Mesenchymal stem cell (in vitro differentiated cells and primary cell): ENCODE results near the gene NCEH1.
"Not testable (repeated sequence)": the region's sequence is repeated elsewhere in the genome, so short reads cannot be mapped to it uniquely, and the experiment has no call there.

ENCODE experiments used
- DNase-seq: peaks from one replicate; pipeline ENCODE4 v3.0.0-alpha.2; 2013
- H2AFZ ChIP-seq: one replicate; pipeline ENCODE4 v1.6.1; 2013; ENCODE audit warnings: low read depth, mild to moderate bottlenecking, control low read depth, inconsistent platforms, low read length, moderate library complexity
- H2AK5ac ChIP-seq: 2 replicates; pipeline ENCODE4 v1.6.1; 2013; ENCODE audit warnings: low read length, moderate library complexity, mild to moderate bottlenecking, inconsistent platforms; ENCODE audit not compliant: severe bottlenecking
- H2BK120ac ChIP-seq: one replicate; pipeline ENCODE4 v1.6.1; 2013; ENCODE audit warnings: low read depth, mild to moderate bottlenecking, inconsistent platforms, low read length, moderate library complexity
- H2BK12ac ChIP-seq, 2 experiments: one replicate each; pipeline ENCODE4 v1.6.1; 2013; ENCODE audit warnings: inconsistent platforms in 2 of 2, low read length in 2 of 2, mild to moderate bottlenecking in 2 of 2, moderate library complexity in 2 of 2, control low read depth in 1 of 2
- H2BK15ac ChIP-seq: one replicate; pipeline ENCODE4 v1.6.1; 2013; ENCODE audit warnings: mild to moderate bottlenecking, low read depth, inconsistent platforms; ENCODE audit not compliant: poor library complexity, severe bottlenecking
- H2BK5ac ChIP-seq: 2 replicates; pipeline ENCODE4 v1.6.1; 2013; ENCODE audit warnings: low read depth, mild to moderate bottlenecking, low read length, control low read depth, inconsistent platforms; ENCODE audit not compliant: poor library complexity, severe bottlenecking
- H3K14ac ChIP-seq, 2 experiments: one replicate each; pipeline ENCODE4 v1.6.1; 2013; ENCODE audit warnings: inconsistent platforms in 2 of 2, low read length in 2 of 2, control low read depth in 1 of 2, mild to moderate bottlenecking in 1 of 2, moderate library complexity in 1 of 2
- H3K18ac ChIP-seq, 2 experiments: one replicate each; pipeline ENCODE4 v1.6.1; 2013; ENCODE audit warnings: inconsistent platforms in 2 of 2, low read length in 2 of 2, control low read depth in 1 of 2, low read depth in 1 of 2, mild to moderate bottlenecking in 1 of 2
- H3K23ac ChIP-seq, 2 experiments: one replicate each; pipeline ENCODE4 v1.6.1; 2013; ENCODE audit warnings: inconsistent platforms in 2 of 2, low read length in 2 of 2, mild to moderate bottlenecking in 2 of 2, moderate library complexity in 2 of 2, control low read depth in 1 of 2
- H3K27ac ChIP-seq: 2 replicates; pipeline ENCODE4 v1.5.1; 2013; ENCODE audit warnings: mild to moderate bottlenecking, moderate library complexity, low read length, control low read depth, inconsistent platforms; ENCODE audit not compliant: poor library complexity, severe bottlenecking
- H3K27me3 ChIP-seq, 2 experiments: 2 replicates each; pipeline versions ENCODE4 v1.6.1 to v1.7.0; 2013; ENCODE audit warnings: low read length in 2 of 2, mild to moderate bottlenecking in 2 of 2, moderate library complexity in 2 of 2, control low read depth in 1 of 2, inconsistent platforms in 1 of 2; ENCODE audit not compliant: control insufficient read depth in 1 of 2, insufficient read depth in 1 of 2
- H3K36me3 ChIP-seq, 2 experiments: 2 replicates each; pipeline versions ENCODE4 v1.6.1 to v1.7.0; 2013; ENCODE audit warnings: low read length in 2 of 2, control low read depth in 1 of 2, inconsistent platforms in 1 of 2, low read depth in 1 of 2, mild to moderate bottlenecking in 1 of 2; ENCODE audit not compliant: insufficient read depth in 2 of 2, control insufficient read depth in 1 of 2
- H3K4ac ChIP-seq, 2 experiments: one replicate each; pipeline ENCODE4 v1.6.1; 2013; ENCODE audit warnings: inconsistent platforms in 2 of 2, low read length in 2 of 2, mild to moderate bottlenecking in 2 of 2, moderate library complexity in 2 of 2, control low read depth in 1 of 2, low read depth in 1 of 2
- H3K4me1 ChIP-seq: 2 replicates; pipeline ENCODE4 v1.6.1; 2013; ENCODE audit warnings: low read depth, low read length, control low read depth; ENCODE audit not compliant: control insufficient read depth, insufficient read depth
- H3K4me2 ChIP-seq: 2 replicates; pipeline ENCODE4 v1.6.1; 2013; ENCODE audit warnings: low read length, mild to moderate bottlenecking, inconsistent platforms; ENCODE audit not compliant: poor library complexity, severe bottlenecking
- H3K4me3 ChIP-seq, 2 experiments: 2 replicates each; pipeline versions ENCODE4 v1.5.1 to v1.7.0; 2013; ENCODE audit warnings: low read length in 2 of 2, mild to moderate bottlenecking in 2 of 2, control low read depth in 1 of 2, low read depth in 1 of 2; ENCODE audit not compliant: insufficient read depth in 1 of 2
- H3K79me1 ChIP-seq: replicated peaks from 2 replicates; pipeline ENCODE4 v1.6.1; 2013; ENCODE audit warnings: mild to moderate bottlenecking, control low read depth, low read length, inconsistent platforms; ENCODE audit not compliant: poor library complexity, severe bottlenecking
- H3K9ac ChIP-seq: 2 replicates; pipeline ENCODE4 v1.7.0; 2013; ENCODE audit warnings: mild to moderate bottlenecking, low read length, moderate library complexity
- H3K9me3 ChIP-seq: 2 replicates; pipeline ENCODE4 v1.7.0; 2013; ENCODE audit warnings: mild to moderate bottlenecking, low read length; ENCODE audit not compliant: control insufficient read depth
- H4K8ac ChIP-seq: one replicate; pipeline ENCODE4 v1.6.1; 2013; ENCODE audit warnings: inconsistent platforms, mild to moderate bottlenecking, low read length, moderate library complexity
- H4K91ac ChIP-seq: one replicate; pipeline ENCODE4 v1.6.1; 2013; ENCODE audit warnings: mild to moderate bottlenecking, low read length, inconsistent platforms
- WGBS: methylation state at CpG from one replicate; pipeline ENCODE4 v1.1.7; 2013; ENCODE audit warnings: mixed read lengths; 5-methylcytosine and 5-hydroxymethylcytosine counted together

The NCEH1 gene

GRCh38 chr3:172666181-172666872, 44.5 kb downstream of the NCEH1 start:
- no peak overlapping the region for H2BK15ac ChIP-seq
- H3K79me1 ChIP-seq, result peaks cover 14% of the 10 kb centered on the region
- H2AK5ac ChIP-seq, result peak overlapping the region; percentile 46
- no peak overlapping the region for H3K4ac ChIP-seq
- peak overlapping the region; percentile 45 for H3K27ac ChIP-seq
- H3K14ac ChIP-seq, result no peak overlapping the region
- H3K4me2 ChIP-seq, result no peak overlapping the region
- H3K18ac ChIP-seq, result no peak overlapping the region
- 93% methylated on average over 10 of the region's 10 CpGs for WGBS
- H3K4me1 ChIP-seq, result no peaks in the 10 kb centered on the region
- H4K8ac ChIP-seq, result no peak overlapping the region
- H4K91ac ChIP-seq, result no peak overlapping the region
- H2AFZ ChIP-seq, result no peak overlapping the region
- peak; percentile 22 for DNase-seq
- H2BK12ac ChIP-seq, result no peak overlapping the region
- H3K27me3 ChIP-seq, result no peaks in the 10 kb centered on the region
- H3K9ac ChIP-seq, result no peak overlapping the region
- H2BK5ac ChIP-seq, result no peak overlapping the region
- H3K4me3 ChIP-seq, result no peak overlapping the region
- H2BK120ac ChIP-seq, result no peak overlapping the region
- H3K9me3 ChIP-seq, result no peaks in the 10 kb centered on the region
- no peak overlapping the region for H3K23ac ChIP-seq
- no peaks in the 10 kb centered on the region for H3K36me3 ChIP-seq

GRCh38 chr3:172665510-172665909, 45.4 kb downstream of the NCEH1 start:
- H3K4me1 ChIP-seq, H2BK120ac ChIP-seq, H3K4ac ChIP-seq, H2BK15ac ChIP-seq, H4K8ac ChIP-seq, DNase-seq, H3K18ac ChIP-seq, H3K27me3 ChIP-seq, H2BK5ac ChIP-seq, H4K91ac ChIP-seq, H3K23ac ChIP-seq, H2AFZ ChIP-seq, H3K36me3 ChIP-seq, H3K4me2 ChIP-seq, H2AK5ac ChIP-seq, H3K9me3 ChIP-seq, H3K27ac ChIP-seq, H3K9ac ChIP-seq, H3K14ac ChIP-seq, H2BK12ac ChIP-seq, H3K4me3 ChIP-seq: not testable (repeated sequence)
- H3K79me1 ChIP-seq, result peaks cover 14% of the 10 kb centered on the region
- 79% methylated on average over 9 of the region's 9 CpGs for WGBS

- WGBS, result no CpG with 5 or more reads among the region's 1 CpG
- Histone ChIP-seq H3K27ac (peak overlapping the region; percentile 29), H3K79me1 (peaks cover 11% of the 10 kb centered on the region)
- not testable (repeated sequence) for H2AFZ ChIP-seq, H3K4me3 ChIP-seq, DNase-seq, H3K9me3 ChIP-seq, H2BK15ac ChIP-seq, H2BK12ac ChIP-seq, H2BK120ac ChIP-seq, H4K8ac ChIP-seq, H3K27me3 ChIP-seq, H2AK5ac ChIP-seq, H3K14ac ChIP-seq, H3K9ac ChIP-seq, H3K23ac ChIP-seq, H3K18ac ChIP-seq, H3K4ac ChIP-seq, H3K4me1 ChIP-seq, H3K36me3 ChIP-seq, H4K91ac ChIP-seq, H3K4me2 ChIP-seq, H2BK5ac ChIP-seq
Observed at GRCh38 chr3:172660421-172660820, 50.4 kb downstream of the NCEH1 start.

GRCh38 chr3:172659246-172660002, 51.4 kb downstream of the NCEH1 start:
- no peak overlapping the region for H4K91ac ChIP-seq
- peaks cover 9% of the 10 kb centered on the region for H3K4me1 ChIP-seq
- H3K4me2 ChIP-seq, result peak overlapping the region; percentile 7
- H3K4ac ChIP-seq, result no peak overlapping the region
- no peak overlapping the region for H2BK15ac ChIP-seq
- no peak overlapping the region for H2AFZ ChIP-seq
- H3K36me3 ChIP-seq, result no peaks in the 10 kb centered on the region
- no peak overlapping the region for H2BK120ac ChIP-seq
- H3K4me3 ChIP-seq, result peak overlapping the region in 1 of 2 experiments; percentile 22
- H2BK12ac ChIP-seq, result peak overlapping the region in 1 of 2 experiments; percentile 54
- peak overlapping the region; percentile 99 for H2BK5ac ChIP-seq
- 84% methylated on average over 3 of the region's 3 CpGs for WGBS
- peak overlapping the region; percentile 77 for H3K9ac ChIP-seq
- H3K9me3 ChIP-seq, result no peaks in the 10 kb centered on the region
- DNase-seq, result peak; percentile 55
- peak overlapping the region; percentile 98 for H3K27ac ChIP-seq
- H3K79me1 ChIP-seq, result peaks cover 16% of the 10 kb centered on the region
- H3K14ac ChIP-seq, result no peak overlapping the region
- H2AK5ac ChIP-seq, result peak overlapping the region; percentile 61
- no peaks in the 10 kb centered on the region for H3K27me3 ChIP-seq
- peak overlapping the region in 1 of 2 experiments; percentile 21 for H3K18ac ChIP-seq
- no peak overlapping the region for H3K23ac ChIP-seq
- no peak overlapping the region for H4K8ac ChIP-seq
